HEK293 (cell line): ENCODE results near the gene EYA2.

Experiments used
- CTCF ChIP-seq: fragments of 450-650 bp; formaldehyde crosslinking; IDR thresholded peaks from 2 replicates; pipeline ENCODE4 v1.5.1; 2016; ENCODE audit warnings: missing biosample characterization, missing genetic modification characterization
- MZF1 ChIP-seq: fragments of 450-650 bp; formaldehyde crosslinking; IDR thresholded peaks from 2 replicates; pipeline ENCODE4 v1.5.1; 2017; ENCODE audit warnings: missing biosample characterization, missing genetic modification characterization, borderline replicate concordance
- REPIN1 ChIP-seq: fragments of 450-650 bp; formaldehyde crosslinking; IDR thresholded peaks from 2 replicates; pipeline ENCODE4 v1.5.1; 2017; ENCODE audit warnings: missing biosample characterization, missing genetic modification characterization, low read depth
- SCRT2 ChIP-seq: fragments of 450-650 bp; formaldehyde crosslinking; IDR thresholded peaks from 2 replicates; pipeline ENCODE4 v1.5.1; 2016; ENCODE audit warnings: missing biosample characterization, missing genetic modification characterization
- YY1 ChIP-seq: fragments of 450-650 bp; formaldehyde crosslinking; IDR thresholded peaks from 2 replicates; pipeline ENCODE4 v1.5.1; 2018; ENCODE audit warnings: missing biosample characterization, missing genetic modification characterization
- ZFHX2 ChIP-seq: fragments of 450-650 bp; formaldehyde crosslinking; conservative IDR thresholded peaks from 2 replicates; pipeline ENCODE4 v1.5.1; 2016; ENCODE audit warnings: missing biosample characterization, missing genetic modification characterization
- TF ChIP-seq, protein P1 (sequence below): fragments of 450-650 bp; formaldehyde crosslinking; IDR thresholded peaks from 2 replicates; pipeline ENCODE4 v1.5.1; 2016; ENCODE audit warnings: missing biosample characterization, missing genetic modification characterization

DNA sequence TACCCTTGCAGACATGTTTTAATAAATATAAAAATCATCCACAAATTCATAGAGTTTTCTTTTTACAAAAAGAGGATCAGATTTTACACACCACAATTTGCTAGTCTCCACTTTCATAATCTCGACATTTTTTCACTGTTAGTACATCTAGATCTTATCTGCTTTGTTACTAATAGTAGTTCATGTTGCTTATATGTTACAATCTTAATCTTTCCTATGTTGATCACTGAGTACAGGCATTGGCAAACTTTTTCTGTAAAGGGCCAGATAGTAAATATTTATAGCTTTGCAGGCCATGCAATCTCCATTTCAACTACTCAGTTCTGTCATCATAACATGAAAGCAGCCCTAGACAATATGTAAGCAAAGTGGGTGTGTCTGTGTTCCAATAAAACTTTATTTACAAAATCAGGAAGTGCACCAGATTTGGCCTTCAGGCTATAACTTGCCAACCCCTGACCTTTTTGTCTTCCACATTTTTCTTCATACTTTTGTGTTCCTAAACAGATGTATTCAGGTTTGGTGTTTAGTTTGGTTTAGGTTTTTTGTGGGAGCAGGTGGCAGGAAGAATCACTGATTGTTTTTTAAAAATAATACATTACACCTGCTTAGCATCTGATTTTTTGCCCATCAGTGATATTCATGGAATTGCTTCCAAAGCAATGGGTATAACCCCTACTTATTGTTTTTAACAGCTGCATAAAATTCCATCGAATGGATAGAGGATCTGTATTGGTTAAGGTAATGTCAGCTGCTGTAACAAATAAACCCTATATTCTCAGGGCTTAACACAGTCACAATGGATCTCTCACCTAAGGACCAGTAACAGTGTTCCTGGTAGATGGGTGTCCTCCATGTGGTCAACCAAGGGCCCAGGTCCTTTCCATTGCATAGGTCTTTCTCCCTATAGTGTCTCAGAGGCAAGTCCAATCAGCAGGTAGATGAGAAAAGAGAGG, 61.2 kb downstream of the EYA2 start:
- no peak for TF ChIP-seq CTCF (tag by site-specific recombination)
- TF ChIP-seq REPIN1 (tag by site-specific recombination) = no peak
- TF ChIP-seq MZF1 (tag by site-specific recombination) = no peak
- TF ChIP-seq YY1 (tag by site-specific recombination) = no peak
- TF ChIP-seq, protein P1, sequence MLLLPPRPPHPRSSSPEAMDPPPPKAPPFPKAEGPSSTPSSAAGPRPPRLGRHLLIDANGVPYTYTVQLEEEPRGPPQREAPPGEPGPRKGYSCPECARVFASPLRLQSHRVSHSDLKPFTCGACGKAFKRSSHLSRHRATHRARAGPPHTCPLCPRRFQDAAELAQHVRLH (tag by site-specific recombination) = no peak
- no peak for TF ChIP-seq SCRT2 (tag by site-specific recombination)
- no peak for TF ChIP-seq ZFHX2 (tag by site-specific recombination)
